ENCODE measurements around the gene FYB1. TPM values are rescaled to one million over a fixed set of nuclear protein-coding genes. Genes with fewer than 3 reads are reported as not detected.
A peak's percentile ranks its signal among the peaks of the same experiment; 100 is the strongest.

Gene FYB1
- total RNA-seq, 1 experiment from 2014 or later, result not detected

GRCh38 chr5:39137819-39138451, 81.4 kb downstream of the FYB1 start:
- Histone ChIP-seq H3K18ac (ENCODE audit: insufficient read length, low read depth, low read length) (no peak overlapping the region), H4K5ac (ENCODE audit: insufficient read length, low read depth, low read length) (no peak overlapping the region), H3T11ph (ENCODE audit: low read length) (no peak overlapping the region), H3K27ac (ENCODE audit: insufficient read length, low read depth, low read length) (no peak overlapping the region), H3K23me2 (ENCODE audit: insufficient read length, low read depth, low read length, poor library complexity, severe bottlenecking) (no peaks in the 10 kb centered on the region), H3K4me1 (ENCODE audit: insufficient read depth, low read length) (no peaks in the 10 kb centered on the region), H2BK12ac (ENCODE audit: insufficient read length, low read depth, low read length) (no peak overlapping the region), H3K4ac (ENCODE audit: low read depth, low read length) (no peak overlapping the region), H2AFZ (ENCODE audit: low read length) (no peak overlapping the region), H2AK5ac (ENCODE audit: insufficient read length, low read length) (no peak overlapping the region), H2BK15ac (ENCODE audit: low read depth, low read length) (no peak overlapping the region), H3K27me3 (ENCODE audit: insufficient read depth, low read length) (no peaks in the 10 kb centered on the region), H3K79me2 (ENCODE audit: insufficient read depth, low read length) (no peaks in the 10 kb centered on the region), H3K23ac (ENCODE audit: insufficient read length, low read depth, low read length) (no peak overlapping the region), H2BK120ac (ENCODE audit: low read depth, low read length, poor library complexity, severe bottlenecking) (no peak overlapping the region), H2BK20ac (ENCODE audit: low read depth, low read length, poor library complexity, severe bottlenecking) (no peak overlapping the region), H3K9me3 (ENCODE audit: control insufficient read depth, low read depth, low read length) (no peaks in the 10 kb centered on the region), H3K56ac (ENCODE audit: insufficient read length, low read depth, low read length) (no peak overlapping the region), H2BK5ac (ENCODE audit: insufficient read length, low read length) (no peak overlapping the region), H3K9ac (ENCODE audit: extremely low read depth, insufficient read length, low read length) (no peak overlapping the region), H3K79me1 (ENCODE audit: insufficient read depth, low read depth, low read length, poor library complexity, severe bottlenecking) (no peaks in the 10 kb centered on the region), H4K20me1 (ENCODE audit: control insufficient read depth, insufficient read depth, insufficient read length) (no peaks in the 10 kb centered on the region), H3K4me2 (ENCODE audit: insufficient read depth, insufficient read length, low read length) (no peak overlapping the region), H3K14ac (ENCODE audit: insufficient read depth, low read length) (no peak overlapping the region), H4K8ac (replicated peaks; ENCODE audit: insufficient read length, low read depth, low read length) (no peak overlapping the region), H4K91ac (ENCODE audit: insufficient read length, low read depth, low read length) (no peak overlapping the region)
- Mint-ChIP-seq H3K9me3 (no peaks in the 10 kb centered on the region), H3K27me3 (ENCODE audit: low read depth) (no peaks in the 10 kb centered on the region; the same call in 1 of the 2 replicates), H3K4me3 (no peak overlapping the region), H3K27ac (no peak overlapping the region), H3K36me3 (ENCODE audit: insufficient read depth in 1 of 3, low read depth in 3 of 3) (no peaks in the 10 kb centered on the region), H3K4me1 (no peaks in the 10 kb centered on the region)
- TF ChIP-seq, protein P1, sequence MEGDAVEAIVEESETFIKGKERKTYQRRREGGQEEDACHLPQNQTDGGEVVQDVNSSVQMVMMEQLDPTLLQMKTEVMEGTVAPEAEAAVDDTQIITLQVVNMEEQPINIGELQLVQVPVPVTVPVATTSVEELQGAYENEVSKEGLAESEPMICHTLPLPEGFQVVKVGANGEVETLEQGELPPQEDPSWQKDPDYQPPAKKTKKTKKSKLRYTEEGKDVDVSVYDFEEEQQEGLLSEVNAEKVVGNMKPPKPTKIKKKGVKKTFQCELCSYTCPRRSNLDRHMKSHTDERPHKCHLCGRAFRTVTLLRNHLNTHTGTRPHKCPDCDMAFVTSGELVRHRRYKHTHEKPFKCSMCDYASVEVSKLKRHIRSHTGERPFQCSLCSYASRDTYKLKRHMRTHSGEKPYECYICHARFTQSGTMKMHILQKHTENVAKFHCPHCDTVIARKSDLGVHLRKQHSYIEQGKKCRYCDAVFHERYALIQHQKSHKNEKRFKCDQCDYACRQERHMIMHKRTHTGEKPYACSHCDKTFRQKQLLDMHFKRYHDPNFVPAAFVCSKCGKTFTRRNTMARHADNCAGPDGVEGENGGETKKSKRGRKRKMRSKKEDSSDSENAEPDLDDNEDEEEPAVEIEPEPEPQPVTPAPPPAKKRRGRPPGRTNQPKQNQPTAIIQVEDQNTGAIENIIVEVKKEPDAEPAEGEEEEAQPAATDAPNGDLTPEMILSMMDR (conservative IDR thresholded peaks at IDR 0.05), result peak; percentile 57; the same call in 2 of the 3 replicates
- no CpG with 5 or more reads among the region's 9 CpGs for WGBS (ENCODE audit: extremely low coverage, insufficient read length, low lambda C conversion rate)
- peak; percentile 26 for DNase-seq

Data from H9 (cell line).